ENCODE data around the gene NR2C2.
A peak's percentile ranks its signal among the peaks of the same experiment; 100 is the strongest.

NR2C2 gene

GRCh38 chr3:14957153-14957552, 9.8 kb downstream of the NR2C2 start:
- Mint-ChIP-seq H3K27ac (peak overlapping the region in 1 of 2 donors; percentile 23), H3K4me3 (no peak overlapping the region), H3K36me3 (ENCODE audit: insufficient read depth) (peaks cover 7% of the 10 kb centered on the region), H3K4me1 (ENCODE audit: low read depth in 2 of 2) (peaks cover 23 to 62% of the 10 kb centered on the region in 2 donors), H3K9me3 (no peaks in the 10 kb centered on the region), H3K27me3 (no peaks in the 10 kb centered on the region)
- no peak for ATAC-seq (replicated peaks)
- DNase-seq, result no peak

DNA sequence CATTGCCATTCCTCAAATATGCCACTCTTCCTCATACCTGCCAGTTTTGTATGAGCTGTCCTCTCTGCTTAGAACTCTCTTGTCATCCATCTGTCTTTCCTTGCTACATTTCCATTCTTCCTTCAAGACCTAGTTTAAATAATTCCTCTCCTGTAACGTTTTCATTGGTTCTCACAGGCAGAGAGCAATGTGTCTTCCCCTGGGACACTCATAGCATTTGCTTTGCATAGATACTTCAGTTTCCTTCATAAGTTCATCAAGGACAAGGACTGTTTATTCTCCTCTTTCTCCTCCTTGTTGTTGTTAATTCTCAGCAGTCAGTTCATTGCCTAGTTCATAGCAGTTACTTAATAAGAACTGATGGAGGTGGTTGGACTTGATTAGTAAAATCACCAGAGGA, 10.5 kb downstream of the NR2C2 start:
- H3K4me3 Mint-ChIP-seq, result no peak overlapping the region
- DNase-seq, result no peak
- H3K36me3 Mint-ChIP-seq (ENCODE audit: insufficient read depth), result peaks cover 9% of the 10 kb centered on the region
- H3K27ac Mint-ChIP-seq, result peak overlapping the region in 1 of 2 donors; percentile 97
- no peaks in the 10 kb centered on the region for H3K27me3 Mint-ChIP-seq
- no peaks in the 10 kb centered on the region for H3K9me3 Mint-ChIP-seq
- peaks cover 19 to 59% of the 10 kb centered on the region in 2 donors for H3K4me1 Mint-ChIP-seq (ENCODE audit: low read depth in 2 of 2)
- no peak for ATAC-seq (replicated peaks)

GRCh38 chr3:14959359-14959943, 12.1 kb downstream of the NR2C2 start:
- DNase-seq (no peak), ATAC-seq (replicated peaks) (peak; percentile 70)
- peak overlapping the region; percentile 68 to 81 for H3K4me3 Mint-ChIP-seq
- H3K36me3 Mint-ChIP-seq (ENCODE audit: insufficient read depth), result peaks cover 14% of the 10 kb centered on the region
- peak overlapping the region; percentile 84 to 97 for H3K27ac Mint-ChIP-seq
- peaks cover 18 to 54% of the 10 kb centered on the region in 2 donors for H3K4me1 Mint-ChIP-seq (ENCODE audit: low read depth in 2 of 2)
- no peaks in the 10 kb centered on the region for H3K9me3 Mint-ChIP-seq
- no peaks in the 10 kb centered on the region for H3K27me3 Mint-ChIP-seq

GRCh38 chr3:14962762-14963161, 15.4 kb downstream of the NR2C2 start:
- DNase-seq, result no peak
- Mint-ChIP-seq H3K4me1 (ENCODE audit: low read depth in 2 of 2) (peaks cover 14 to 36% of the 10 kb centered on the region in 2 donors), H3K36me3 (ENCODE audit: insufficient read depth) (peaks cover 25% of the 10 kb centered on the region), H3K4me3 (no peak overlapping the region), H3K27ac (no peak overlapping the region), H3K27me3 (no peaks in the 10 kb centered on the region), H3K9me3 (no peaks in the 10 kb centered on the region)
- ATAC-seq (replicated peaks), result no peak

DNA sequence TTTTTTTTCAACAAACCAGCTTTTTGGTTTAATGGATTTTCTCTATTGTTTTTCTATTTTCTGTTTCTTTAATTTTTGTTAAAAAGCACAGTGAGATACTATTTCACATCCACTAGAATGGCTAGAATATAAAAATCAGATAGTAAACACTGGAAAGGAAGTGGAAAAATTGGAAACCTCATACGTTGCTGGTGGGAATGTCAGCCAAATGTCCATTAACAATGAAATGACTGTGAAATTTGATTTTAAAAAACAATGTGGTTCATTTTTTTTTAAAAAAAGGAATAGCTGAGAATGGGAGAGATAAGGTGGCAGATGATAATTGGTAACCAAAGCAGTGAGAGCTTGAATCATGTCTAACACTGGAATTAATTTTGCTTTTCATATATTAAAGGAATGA, 19.9 kb downstream of the NR2C2 start:
- Mint-ChIP-seq H3K27me3 (no peaks in the 10 kb centered on the region), H3K9me3 (no peaks in the 10 kb centered on the region), H3K4me3 (no peak overlapping the region), H3K27ac (no peak overlapping the region), H3K4me1 (ENCODE audit: low read depth in 2 of 2) (peaks cover 1 to 19% of the 10 kb centered on the region in 2 donors), H3K36me3 (ENCODE audit: insufficient read depth) (peaks cover 31% of the 10 kb centered on the region)
- DNase-seq, result no peak
- ATAC-seq (replicated peaks), result no peak

DNA sequence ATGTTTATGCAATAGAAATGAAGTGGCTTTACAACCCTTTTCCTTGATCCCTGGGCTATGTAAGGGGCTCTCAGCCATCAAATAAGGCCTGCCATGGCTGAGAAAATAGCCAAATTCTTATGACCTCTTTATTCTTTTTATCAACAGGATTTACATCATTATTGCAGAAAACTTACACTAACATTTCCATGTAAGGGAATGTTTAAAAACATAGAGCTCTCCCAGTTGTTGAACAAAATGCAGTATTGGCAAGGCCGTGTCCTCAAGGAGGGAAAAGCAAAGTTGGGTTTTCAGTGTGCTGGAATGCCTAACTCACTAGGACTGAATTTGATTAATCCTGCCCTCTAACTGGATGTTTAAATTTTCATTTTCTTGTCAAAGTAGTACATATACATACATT, 22.3 kb downstream of the NR2C2 start:
- DNase-seq (no peak), ATAC-seq (replicated peaks) (no peak)
- peak overlapping the region in 1 of 2 donors; percentile 20 for H3K27ac Mint-ChIP-seq
- H3K4me3 Mint-ChIP-seq, result no peak overlapping the region
- H3K36me3 Mint-ChIP-seq (ENCODE audit: insufficient read depth), result peaks cover 39% of the 10 kb centered on the region
- no peaks in the 10 kb centered on the region for H3K9me3 Mint-ChIP-seq
- no peaks in the 10 kb centered on the region for H3K27me3 Mint-ChIP-seq
- peaks cover 6 to 25% of the 10 kb centered on the region in 2 donors for H3K4me1 Mint-ChIP-seq (ENCODE audit: low read depth in 2 of 2)

DNA sequence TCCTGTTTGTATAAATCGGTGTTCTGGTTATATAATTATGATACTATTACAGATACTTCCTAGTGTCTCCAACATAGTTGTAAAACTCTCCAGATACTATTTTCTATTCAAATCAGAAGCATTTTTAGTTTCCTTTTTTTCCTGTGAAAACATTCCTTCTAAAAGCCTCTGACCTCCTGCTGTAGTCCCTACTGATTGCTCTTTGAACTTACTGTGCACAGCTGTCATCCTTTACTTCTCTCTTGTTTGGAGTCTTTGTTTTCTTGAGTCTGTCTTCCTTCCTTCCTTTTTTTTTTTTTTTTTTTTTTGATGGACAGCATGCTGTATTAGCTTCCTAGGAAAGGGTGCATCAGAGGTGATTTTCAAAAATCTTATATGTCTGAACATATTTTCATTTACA, 28.9 kb downstream of the NR2C2 start:
- peaks cover 10 to 44% of the 10 kb centered on the region in 2 donors for H3K4me1 Mint-ChIP-seq (ENCODE audit: low read depth in 2 of 2)
- no peak for ATAC-seq (replicated peaks)
- H3K9me3 Mint-ChIP-seq, result no peaks in the 10 kb centered on the region
- no peak for DNase-seq
- peaks cover 23% of the 10 kb centered on the region for H3K36me3 Mint-ChIP-seq (ENCODE audit: insufficient read depth)
- H3K27me3 Mint-ChIP-seq, result no peaks in the 10 kb centered on the region
- no peak overlapping the region for H3K4me3 Mint-ChIP-seq
- H3K27ac Mint-ChIP-seq, result peak overlapping the region; percentile 3 to 83

GRCh38 chr3:14980689-14981088, 33.3 kb downstream of the NR2C2 start:
- Mint-ChIP-seq H3K4me3 (no peak overlapping the region), H3K9me3 (no peaks in the 10 kb centered on the region), H3K4me1 (ENCODE audit: low read depth in 2 of 2) (peaks cover 5 to 43% of the 10 kb centered on the region in 2 donors), H3K27me3 (no peaks in the 10 kb centered on the region), H3K36me3 (ENCODE audit: insufficient read depth) (no peaks in the 10 kb centered on the region), H3K27ac (peak overlapping the region; percentile 22 to 27)
- ATAC-seq (replicated peaks) (no peak), DNase-seq (no peak)

- Mint-ChIP-seq H3K36me3 (ENCODE audit: insufficient read depth) (no peaks in the 10 kb centered on the region), H3K4me1 (ENCODE audit: low read depth in 2 of 2) (peaks cover 25 to 37% of the 10 kb centered on the region in 2 donors), H3K4me3 (no peak overlapping the region), H3K27me3 (no peaks in the 10 kb centered on the region), H3K9me3 (no peaks in the 10 kb centered on the region), H3K27ac (no peak overlapping the region)
- no peak for ATAC-seq (replicated peaks)
- DNase-seq, result no peak
Observed at GRCh38 chr3:14984581-14985113, 37.3 kb downstream of the NR2C2 start.

DNA sequence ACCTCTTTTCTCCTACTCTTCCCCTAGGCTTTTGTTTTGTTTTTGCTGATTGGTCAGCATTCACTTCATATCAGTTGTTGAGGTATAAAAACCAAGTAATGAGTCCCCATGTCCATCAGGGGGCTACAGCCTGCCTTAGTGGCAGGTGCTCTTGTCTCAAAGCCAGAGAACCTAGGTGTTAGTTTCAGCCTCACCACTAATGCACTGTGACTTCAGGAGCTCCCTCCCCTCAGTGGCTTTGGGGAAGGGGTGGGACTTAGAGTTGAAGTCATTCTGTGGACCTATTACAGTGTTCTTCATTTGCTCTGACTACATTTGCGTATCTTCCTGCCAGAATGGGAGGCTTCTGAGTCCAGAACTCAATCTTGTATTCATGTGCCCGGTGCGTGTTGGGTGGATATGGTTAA, 41.6 kb downstream of the NR2C2 start:
- Mint-ChIP-seq H3K4me1 (ENCODE audit: low read depth in 2 of 2) (peaks cover 41 to 55% of the 10 kb centered on the region in 2 donors), H3K27ac (peak overlapping the region in 1 of 2 donors; percentile 85), H3K36me3 (ENCODE audit: insufficient read depth) (no peaks in the 10 kb centered on the region), H3K9me3 (no peaks in the 10 kb centered on the region), H3K4me3 (peak overlapping the region in 1 of 2 donors; percentile 16), H3K27me3 (no peaks in the 10 kb centered on the region)
- DNase-seq (peak; percentile 18 to 29 (median 20)), ATAC-seq (replicated peaks) (peak; percentile 99)

- Mint-ChIP-seq H3K4me3 (no peak overlapping the region), H3K27me3 (no peaks in the 10 kb centered on the region), H3K36me3 (ENCODE audit: insufficient read depth) (no peaks in the 10 kb centered on the region), H3K4me1 (ENCODE audit: low read depth in 2 of 2) (peaks cover 39 to 51% of the 10 kb centered on the region in 2 donors), H3K9me3 (no peaks in the 10 kb centered on the region), H3K27ac (peak overlapping the region; percentile 1 to 54)
- ATAC-seq (replicated peaks), result no peak
- DNase-seq, result no peak
Observed at GRCh38 chr3:14989943-14990779, 42.8 kb downstream of the NR2C2 start.

DNA sequence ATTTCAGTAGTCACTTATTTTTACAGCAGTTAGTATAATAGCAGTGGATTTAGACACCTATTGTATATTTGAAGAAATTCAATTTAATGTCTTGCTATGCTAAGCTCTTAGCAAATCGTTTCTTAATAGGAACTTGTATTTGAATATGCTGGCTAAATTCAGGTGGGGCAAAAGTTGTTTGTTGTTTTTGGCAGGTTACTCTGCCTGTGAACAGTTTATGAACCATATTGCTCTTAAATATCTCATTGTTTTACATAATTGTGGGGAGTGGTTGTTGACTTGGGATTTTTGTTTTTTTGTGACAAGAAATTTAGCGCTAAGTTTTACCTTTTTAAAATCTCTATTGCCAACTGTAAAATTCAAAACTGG, 43.4 kb downstream of the NR2C2 start:
- no peaks in the 10 kb centered on the region for H3K27me3 Mint-ChIP-seq
- peak overlapping the region; percentile 1 to 54 for H3K27ac Mint-ChIP-seq
- H3K9me3 Mint-ChIP-seq, result no peaks in the 10 kb centered on the region
- no peak for DNase-seq
- no peak for ATAC-seq (replicated peaks)
- H3K36me3 Mint-ChIP-seq (ENCODE audit: insufficient read depth), result peaks cover 2% of the 10 kb centered on the region
- peaks cover 40 to 52% of the 10 kb centered on the region in 2 donors for H3K4me1 Mint-ChIP-seq (ENCODE audit: low read depth in 2 of 2)
- H3K4me3 Mint-ChIP-seq, result no peak overlapping the region

- H3K9me3 Mint-ChIP-seq, result no peaks in the 10 kb centered on the region
- peaks cover 40 to 51% of the 10 kb centered on the region in 2 donors for H3K4me1 Mint-ChIP-seq (ENCODE audit: low read depth in 2 of 2)
- H3K27me3 Mint-ChIP-seq, result no peaks in the 10 kb centered on the region
- no peak overlapping the region for H3K4me3 Mint-ChIP-seq
- H3K27ac Mint-ChIP-seq, result peak overlapping the region; percentile 54 to 59
- H3K36me3 Mint-ChIP-seq (ENCODE audit: insufficient read depth), result peaks cover 3% of the 10 kb centered on the region
- ATAC-seq (replicated peaks) (no peak), DNase-seq (no peak)
Observed at GRCh38 chr3:14991151-14991742, 43.9 kb downstream of the NR2C2 start.
